Measurements from ENCODE around the gene GADD45GIP1. TPM values are rescaled to one million over a fixed set of nuclear protein-coding genes. Genes with fewer than 3 reads are reported as not detected.
"Not testable (repeated sequence)": the region's sequence is repeated elsewhere in the genome, so short reads cannot be mapped to it uniquely, and the experiment has no call there.

Gene GADD45GIP1
- polyA plus RNA-seq, 4 donors: 27.8 to 45.8 (median 30.0) TPM

DNA sequence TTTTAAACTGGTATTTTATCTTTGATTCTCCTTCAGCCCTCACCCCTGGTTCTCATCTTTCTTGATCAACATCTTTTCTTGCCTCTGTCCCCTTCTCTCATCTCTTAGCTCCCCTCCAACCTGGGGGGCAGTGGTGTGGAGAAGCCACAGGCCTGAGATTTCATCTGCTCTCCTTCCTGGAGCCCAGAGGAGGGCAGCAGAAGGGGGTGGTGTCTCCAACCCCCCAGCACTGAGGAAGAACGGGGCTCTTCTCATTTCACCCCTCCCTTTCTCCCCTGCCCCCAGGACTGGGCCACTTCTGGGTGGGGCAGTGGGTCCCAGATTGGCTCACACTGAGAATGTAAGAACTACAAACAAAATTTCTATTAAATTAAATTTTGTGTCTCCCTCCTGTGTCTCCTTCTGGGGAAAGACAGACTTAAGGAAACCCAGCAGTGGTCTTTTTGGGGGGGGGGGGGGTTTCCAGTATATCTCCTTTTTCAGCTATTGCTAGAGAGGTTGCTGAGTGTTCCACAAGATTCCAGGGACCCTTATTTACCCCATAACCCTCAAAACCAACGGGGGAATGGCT lies 12.8 kb downstream of the GADD45GIP1 start:
- no peak for DNase-seq (ENCODE audit: low read depth in 4 of 4, low spot score in 3 of 4)

DNA sequence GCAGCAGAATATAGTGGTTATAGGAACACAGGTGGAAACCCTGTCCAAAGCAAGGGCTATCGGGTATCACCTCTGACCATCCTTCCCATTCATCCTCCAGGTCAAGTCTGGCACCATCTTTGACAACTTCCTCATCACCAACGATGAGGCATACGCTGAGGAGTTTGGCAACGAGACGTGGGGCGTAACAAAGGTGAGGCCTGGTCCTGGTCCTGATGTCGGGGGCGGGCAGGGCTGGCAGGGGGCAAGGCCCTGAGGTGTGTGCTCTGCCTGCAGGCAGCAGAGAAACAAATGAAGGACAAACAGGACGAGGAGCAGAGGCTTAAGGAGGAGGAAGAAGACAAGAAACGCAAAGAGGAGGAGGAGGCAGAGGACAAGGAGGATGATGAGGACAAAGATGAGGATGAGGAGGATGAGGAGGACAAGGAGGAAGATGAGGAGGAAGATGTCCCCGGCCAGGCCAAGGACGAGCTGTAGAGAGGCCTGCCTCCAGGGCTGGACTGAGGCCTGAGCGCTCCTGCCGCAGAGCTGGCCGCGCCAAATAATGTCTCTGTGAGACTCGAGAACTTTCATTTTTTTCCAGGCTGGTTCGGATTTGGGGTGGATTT lies 13.5 kb downstream of the GADD45GIP1 start:
- no peak for DNase-seq (ENCODE audit: low read depth in 4 of 4, low spot score in 3 of 4)

DNA sequence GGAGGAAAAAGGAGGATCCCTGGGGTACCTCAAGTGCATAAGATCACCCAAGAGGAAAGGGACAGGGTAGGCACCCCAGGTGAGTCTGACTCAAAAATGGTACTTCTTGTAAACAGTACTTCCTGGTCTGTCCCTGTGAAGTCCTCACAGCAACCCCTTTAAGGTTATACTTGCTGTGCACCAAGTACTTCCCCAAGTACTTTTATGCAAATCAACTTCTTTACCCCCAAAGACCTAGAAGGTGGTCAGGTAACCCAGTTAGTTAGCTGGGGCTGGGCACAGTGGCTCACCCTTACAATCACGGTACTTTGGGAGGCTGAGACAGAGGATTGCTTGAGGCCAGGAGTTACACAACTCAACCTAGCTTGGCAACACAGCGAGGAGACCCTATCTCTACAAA lies 16.1 kb downstream of the GADD45GIP1 start:
- DNase-seq (ENCODE audit: low read depth in 4 of 4, low spot score in 3 of 4): no peak

DNA sequence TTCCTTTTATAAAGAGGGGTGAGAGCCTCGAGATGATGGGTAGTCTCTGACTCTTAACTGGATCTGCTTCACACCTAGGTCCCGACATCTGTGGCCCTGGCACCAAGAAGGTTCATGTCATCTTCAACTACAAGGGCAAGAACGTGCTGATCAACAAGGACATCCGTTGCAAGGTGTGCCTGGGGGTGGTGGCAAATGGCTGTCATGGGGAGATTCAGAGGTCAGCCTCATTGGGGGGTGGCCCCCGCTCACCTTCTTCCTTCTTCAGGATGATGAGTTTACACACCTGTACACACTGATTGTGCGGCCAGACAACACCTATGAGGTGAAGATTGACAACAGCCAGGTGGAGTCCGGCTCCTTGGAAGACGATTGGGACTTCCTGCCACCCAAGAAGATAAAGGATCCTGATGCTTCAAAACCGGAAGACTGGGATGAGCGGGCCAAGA lies 17.0 kb downstream of the GADD45GIP1 start:
- no peak for DNase-seq (ENCODE audit: low read depth in 4 of 4, low spot score in 3 of 4)

DNA sequence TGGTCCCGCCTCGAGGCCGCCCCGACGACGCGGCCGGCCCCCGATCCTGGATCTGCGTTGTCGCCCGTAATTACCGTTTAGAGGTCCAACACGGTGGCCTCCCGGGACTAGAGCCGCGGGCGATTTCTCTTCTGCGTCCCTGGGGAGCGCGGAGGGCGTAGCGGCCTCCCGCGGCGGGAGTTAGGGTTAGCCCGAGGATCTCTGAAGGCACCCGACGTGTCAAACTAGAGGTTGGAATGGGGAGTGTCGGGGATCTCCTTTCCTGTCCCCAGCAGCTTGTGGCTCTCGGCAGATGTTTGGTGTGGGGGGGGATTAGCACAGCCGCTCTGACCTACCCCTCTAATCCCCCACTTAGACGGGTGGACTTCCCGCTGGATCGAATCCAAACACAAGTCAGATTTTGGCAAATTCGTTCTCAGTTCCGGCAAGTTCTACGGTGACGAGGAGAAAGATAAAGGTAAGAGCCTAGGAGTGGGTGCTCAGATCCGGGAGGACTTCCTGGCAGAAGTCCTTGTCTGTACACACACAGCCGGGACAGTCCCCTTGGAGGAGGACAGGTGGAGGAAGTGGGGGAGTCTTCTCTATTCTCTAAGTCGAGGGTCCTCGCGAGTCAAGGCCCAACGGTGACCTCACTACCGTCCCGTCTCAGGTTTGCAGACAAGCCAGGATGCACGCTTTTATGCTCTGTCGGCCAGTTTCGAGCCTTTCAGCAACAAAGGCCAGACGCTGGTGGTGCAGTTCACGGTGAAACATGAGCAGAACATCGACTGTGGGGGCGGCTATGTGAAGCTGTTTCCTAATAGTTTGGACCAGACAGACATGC lies 18.0 kb downstream of the GADD45GIP1 start:
- DNase-seq (ENCODE audit: low read depth in 4 of 4, low spot score in 3 of 4): no peak

DNA sequence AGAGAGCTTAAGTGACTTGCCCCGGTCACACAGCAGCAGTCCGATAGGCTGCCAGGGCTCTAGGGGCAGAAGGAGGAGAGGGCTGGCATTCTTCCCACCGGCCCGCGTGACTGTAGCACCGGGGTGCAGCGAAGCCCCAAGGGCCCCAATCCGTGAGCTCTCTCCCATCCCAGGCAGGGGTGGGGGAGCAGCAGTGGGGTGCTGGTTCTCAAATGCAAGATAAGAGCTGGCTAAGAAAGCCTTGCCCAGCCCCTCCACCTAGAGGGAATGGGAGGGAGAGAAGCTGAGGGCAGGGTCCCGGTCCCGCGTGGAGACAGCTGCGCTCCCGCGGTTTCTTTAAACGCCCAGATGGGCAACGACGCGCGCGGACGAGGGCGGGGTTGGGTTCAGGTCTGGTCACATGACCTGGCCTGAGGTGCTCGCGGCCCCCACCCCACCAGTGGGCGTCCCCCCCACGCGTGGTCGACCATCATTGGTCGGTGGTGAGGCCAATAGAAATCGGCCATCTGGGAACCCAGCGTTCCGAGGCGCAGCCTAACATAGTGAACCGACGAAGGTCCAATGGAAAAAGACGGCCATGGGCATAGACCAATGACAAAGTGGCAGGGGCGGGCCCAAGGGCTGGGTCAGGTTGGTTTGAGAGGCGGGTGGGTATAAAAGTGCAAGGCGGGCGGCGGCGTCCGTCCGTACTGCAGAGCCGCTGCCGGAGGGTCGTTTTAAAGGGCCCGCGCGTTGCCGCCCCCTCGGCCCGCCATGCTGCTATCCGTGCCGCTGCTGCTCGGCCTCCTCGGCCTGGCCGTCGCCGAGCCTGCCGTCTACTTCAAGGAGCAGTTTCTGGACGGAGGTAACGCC lies 18.9 kb downstream of the GADD45GIP1 start, which contains the start of gene CALR:
CALR (plus strand) TSS at position 683 of the 852 bp plus-strand sequence; CDS start at position 754, 71 bp downstream.
- DNase-seq (ENCODE audit: low read depth in 4 of 4, low spot score in 3 of 4): peak; percentile 96 to 99 (median 98)

DNA sequence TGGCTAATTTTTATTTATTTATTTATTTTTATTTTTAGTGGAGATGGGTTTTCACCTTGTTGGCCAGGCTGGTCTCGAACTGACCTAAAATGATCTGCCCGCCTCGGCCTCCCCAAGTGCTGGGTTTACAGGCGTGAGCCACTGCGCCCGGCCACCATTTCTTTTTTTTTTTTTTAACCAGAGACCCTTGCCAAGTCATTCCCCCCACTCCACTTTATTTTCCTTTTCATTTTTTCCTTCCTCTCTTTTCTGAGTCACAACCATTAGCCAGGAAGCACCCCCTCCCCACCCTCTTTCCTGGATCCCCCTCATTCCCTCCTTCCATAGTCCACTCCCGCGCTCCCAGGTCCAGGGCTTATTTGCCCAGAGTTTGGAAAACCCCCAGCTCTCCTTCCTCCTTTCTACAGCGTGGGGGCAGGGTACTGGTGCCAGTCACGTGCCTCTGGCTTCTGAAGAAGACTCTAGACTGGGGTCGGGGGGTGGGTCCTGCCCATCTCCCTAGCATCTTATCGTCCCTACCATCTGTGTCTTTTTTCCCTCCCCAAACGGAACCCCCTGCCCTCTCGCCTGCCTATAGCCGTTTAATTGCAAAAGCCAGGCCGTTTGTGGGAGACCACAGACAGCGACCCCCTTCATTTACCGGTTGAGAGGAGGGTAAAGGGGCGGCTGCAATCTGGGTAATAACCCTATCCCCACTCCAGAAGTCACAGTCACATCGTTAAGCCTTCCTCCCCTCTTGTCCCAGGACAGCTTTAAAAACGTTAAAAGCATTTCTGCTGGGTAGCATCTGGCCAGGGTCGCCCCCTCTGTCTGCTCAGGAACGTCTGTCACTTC lies 19.7 kb downstream of the GADD45GIP1 start:
- no peak for DNase-seq (ENCODE audit: low read depth in 4 of 4, low spot score in 3 of 4)

DNA sequence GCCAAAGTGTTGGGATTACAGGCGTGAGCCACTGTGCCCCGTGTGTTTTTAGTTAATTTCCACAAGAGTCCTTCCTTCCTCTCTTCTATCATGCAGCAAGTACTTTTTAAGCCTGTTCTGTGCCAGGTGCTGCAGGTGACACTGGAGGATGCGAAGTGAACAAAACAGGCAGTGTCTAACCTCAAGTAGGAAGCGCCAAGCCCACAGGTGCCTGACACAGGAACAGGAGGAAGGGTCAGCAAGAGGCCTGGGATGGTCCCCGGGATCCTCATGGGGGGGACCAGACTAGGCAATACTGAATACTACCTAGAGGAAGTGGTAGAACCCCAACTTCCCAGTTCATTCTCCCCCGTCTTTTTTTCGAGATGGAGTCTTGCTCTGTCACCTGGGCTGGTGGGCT lies 20.4 kb downstream of the GADD45GIP1 start:
- no peak for DNase-seq (ENCODE audit: low read depth in 4 of 4, low spot score in 3 of 4)

DNA sequence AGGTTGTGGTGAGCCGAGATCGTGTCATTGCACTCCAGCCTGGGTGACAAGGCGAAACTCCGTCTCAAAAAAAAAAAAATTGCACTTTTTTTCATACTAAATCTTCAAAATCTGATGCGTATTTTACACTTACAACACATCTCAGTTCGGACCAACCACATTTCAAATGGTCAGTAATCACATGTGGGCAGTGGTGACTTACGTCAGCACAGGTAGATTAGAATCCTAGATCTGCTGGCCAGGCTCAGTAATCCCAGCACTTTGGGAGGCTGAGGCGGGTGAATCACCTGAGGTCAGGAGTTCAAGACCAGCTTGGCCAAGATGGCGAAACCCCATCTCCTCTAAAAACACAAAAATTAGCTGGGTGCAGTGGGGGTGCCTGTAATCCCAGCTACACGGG lies 22.0 kb downstream of the GADD45GIP1 start:
- DNase-seq (ENCODE audit: low read depth in 4 of 4, low spot score in 3 of 4): no peak

DNA sequence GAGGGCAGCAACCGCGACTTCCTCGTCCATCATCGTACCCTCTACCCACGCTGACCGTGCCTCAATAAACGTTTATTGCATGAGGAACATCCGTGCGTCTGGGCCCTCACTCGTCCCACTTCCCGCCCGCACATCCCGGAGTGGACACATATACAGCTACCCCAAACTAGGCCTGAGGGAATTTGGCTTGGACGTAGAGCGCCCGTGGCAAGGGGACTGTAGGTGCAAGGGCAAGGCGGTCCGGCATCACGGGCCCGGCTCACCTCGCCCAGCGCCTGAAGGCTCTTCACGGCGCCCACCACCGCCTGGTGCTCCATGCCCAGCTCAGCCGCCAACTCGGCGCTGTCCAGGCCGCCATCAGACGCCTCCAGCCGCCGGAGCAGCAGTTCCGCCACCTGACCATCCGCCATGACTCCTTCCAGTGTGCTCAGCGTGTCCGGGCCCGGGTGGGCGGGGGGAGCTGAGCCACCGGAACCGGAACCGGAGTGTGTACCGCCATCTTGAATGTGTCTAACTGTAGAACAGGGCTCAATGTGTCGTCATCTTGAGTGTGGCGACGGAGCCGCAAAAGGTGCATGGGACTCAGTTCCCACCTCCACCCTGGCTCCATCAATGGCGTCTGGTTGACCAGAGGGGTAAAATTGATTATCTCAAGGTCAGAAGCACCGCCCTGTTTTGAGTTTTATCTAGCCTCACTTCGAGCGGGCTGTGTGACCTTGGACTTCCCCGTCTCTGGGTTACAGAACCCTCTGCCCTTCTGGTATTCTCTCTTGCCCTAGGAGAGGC lies 23.5 kb downstream of the GADD45GIP1 start, which contains the start of gene FARSA:
FARSA (minus strand) TSS at position 425 of the 786 bp plus-strand sequence; CDS start at position 410, 15 bp downstream.
- DNase-seq (ENCODE audit: low read depth in 4 of 4, low spot score in 3 of 4): peak; percentile 82 to 88 (median 84)

DNA sequence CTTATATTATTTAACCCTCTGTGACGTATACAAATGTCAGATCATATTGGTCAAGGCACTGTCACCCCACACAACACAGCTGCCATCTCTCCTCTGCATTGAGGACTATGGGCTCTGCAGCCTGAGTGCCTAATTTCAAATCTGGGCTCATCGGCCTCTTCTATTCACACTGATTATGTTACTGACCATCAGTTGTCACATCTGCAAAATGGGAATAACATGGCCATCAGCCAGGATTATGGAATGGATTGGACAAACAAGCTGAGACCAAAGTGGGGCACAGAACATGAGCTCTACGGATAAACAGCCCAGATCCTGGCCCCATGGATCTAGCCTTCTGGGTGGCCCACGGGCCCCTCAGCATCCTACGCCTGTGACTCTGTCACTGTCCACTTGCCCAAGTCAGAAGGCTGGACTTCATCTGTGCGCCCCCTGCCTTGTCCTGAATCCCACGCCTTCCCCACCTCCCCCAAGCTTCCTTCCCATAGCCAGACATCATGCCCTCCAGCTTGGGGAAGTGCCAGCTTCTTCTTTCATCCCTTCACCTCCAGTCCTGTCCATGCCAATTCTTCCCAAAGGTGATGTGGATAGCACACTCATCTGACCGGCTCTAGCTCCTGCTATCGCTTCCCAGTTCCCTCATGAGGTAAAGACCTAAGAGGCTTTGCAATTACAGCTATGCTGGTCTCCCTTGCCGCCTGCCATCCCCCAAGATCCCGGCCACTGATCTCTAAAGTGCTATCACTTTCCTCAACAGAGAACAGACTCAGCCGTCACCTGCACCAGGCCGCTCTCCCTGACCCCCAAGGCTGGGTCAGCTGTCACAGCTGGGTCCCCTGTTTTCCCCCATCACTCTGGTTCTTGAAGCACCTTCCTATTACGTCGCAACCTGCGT lies 24.4 kb downstream of the GADD45GIP1 start:
- DNase-seq (ENCODE audit: low read depth in 4 of 4, low spot score in 3 of 4): no peak

DNA sequence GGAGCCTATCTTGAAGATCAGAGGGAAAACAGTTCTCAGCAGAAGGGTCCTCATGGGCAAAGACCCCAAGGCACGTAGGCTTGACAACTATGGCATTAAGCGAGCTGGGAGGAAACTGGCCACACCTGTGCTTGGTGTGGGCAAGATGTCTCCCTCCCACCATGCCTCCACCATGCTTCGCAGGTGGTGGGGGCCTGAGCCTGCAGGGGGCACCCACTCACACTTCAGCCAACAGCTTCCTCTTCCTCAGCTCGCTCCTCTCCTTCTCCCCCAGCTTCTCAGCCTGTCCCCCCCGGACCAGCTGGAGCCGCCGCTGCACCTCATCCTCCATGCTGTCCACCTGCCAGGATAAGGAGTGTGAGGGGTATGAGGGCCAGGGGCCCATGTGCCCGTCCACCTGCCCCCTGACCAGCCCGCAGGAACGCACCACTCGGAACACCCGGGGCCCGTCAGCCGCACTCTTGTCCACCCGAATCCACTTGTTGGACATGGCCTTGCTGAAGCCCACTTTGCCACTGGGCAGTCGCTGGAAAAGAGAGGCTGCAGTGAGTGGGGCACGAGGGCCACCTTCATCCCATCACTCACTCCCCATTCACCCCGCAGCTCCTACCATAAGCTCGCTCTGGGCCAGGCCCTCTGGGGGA lies 26.9 kb downstream of the GADD45GIP1 start:
- no peak for DNase-seq (ENCODE audit: low read depth in 4 of 4, low spot score in 3 of 4)

DNA sequence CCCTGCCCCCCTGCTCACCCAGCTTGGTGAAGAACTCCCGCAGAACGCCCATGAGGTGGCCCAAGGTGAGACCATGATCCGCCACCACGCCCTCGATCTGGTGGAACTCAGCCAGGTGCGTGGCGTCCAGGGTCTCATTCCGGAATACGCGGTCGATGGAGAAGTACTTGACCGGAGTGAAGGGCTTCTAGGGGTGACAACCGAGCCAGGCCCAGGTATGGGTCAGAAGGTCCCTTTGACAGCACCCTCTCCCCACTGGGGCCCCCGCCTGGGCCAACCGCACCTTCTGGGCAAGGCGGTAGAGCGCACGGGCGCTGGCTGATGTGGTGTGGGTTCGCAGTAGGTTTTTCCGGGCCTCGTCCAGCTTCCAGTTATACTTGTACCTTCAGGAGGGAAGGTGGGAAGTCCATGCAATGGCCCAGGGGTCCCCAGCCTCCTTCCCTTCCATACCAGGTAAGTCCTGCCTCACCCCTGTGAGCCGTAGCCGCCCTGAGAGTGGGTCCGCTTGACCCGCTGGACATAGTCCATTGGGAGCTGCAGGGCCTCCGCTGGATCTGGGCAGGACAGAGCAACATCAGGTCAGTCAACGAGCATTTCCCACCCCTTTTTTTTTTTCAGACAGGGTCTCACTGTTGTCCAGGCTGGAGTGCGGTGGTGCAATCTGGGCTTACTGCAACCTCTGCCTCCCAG lies 32.3 kb downstream of the GADD45GIP1 start:
- no peak for DNase-seq (ENCODE audit: low read depth in 4 of 4, low spot score in 3 of 4)

DNA sequence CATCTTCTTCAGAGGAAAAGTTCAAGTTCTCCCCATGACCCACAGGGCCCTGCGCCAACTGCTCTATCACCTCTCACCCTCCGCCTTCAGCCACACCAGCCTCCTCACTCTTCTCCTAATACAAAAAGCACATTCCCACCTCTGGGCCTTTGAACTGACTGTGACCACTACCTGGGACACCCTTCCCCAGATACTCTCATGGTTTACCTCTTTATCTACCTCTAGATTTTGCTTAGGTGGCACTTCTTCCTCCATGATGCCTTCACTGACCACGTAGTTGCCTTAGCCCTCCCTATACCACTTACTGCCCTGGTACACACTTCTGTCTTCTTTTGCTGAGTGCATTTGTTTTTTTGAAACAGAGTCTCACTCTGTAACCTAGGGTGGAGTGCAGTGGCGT lies 34.1 kb downstream of the GADD45GIP1 start:
- DNase-seq (ENCODE audit: low read depth in 4 of 4, low spot score in 3 of 4): no peak

DNA sequence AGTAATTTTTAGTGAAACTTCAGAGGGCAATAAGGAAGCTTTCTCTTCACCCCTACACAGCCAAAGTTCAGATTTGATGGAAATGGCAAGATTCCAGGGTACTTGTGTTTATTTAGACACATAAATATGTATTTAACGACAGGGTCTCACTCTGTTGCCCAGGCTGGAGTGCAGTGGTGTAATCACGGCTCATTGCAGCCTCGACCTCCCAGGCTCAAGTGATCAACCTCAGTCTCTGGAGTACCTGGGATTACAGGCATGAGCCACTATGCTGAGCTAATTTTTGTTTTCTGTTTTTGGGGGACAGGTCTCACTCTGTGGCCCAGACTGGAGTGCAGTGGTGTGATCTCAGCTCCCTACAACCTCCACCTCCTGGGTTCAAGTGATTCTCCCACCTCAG lies 36.0 kb downstream of the GADD45GIP1 start:
- no peak for DNase-seq (ENCODE audit: low read depth in 4 of 4, low spot score in 3 of 4)

DNA sequence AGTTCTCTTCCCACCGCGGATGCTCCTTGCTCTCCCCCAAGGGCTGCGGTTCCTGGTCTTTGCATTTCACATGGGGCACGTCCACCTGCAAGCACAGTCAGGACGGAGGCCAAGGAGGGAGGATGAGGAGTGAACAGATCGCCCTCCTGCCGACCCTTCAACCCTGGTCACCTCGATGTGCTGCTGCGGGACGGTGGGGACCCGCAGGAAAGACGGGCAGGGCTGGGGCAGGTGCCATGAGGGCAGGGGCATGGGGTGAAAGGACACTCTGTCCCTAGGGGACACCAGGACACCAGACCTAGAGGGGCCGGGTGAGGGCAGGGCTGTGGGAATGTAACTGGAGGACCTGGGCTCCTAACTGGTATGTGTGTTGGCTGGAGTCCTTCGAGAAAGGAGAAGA lies 38.8 kb downstream of the GADD45GIP1 start:
- no peak for DNase-seq (ENCODE audit: low read depth in 4 of 4, low spot score in 3 of 4)

DNA sequence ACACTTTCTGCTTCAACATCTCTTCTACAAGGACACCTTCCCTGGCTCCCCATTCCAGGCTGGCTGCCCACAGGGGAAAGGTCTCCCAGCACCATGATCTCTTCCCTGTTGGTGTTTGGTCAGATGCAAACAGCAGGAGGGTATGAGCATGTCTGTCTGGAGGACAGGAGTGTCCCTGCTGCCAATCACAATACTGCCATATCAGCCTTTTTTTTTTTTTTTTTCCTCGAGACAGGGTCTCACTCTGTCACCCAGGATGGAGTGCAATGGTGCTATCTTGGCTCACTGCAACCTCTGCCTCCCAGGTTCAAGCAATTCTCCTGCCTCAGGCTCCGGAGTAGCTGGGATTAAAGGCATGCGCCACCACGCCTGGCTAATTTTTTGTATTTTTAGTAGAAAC lies 41.2 kb downstream of the GADD45GIP1 start:
- not testable (repeated sequence) for DNase-seq (ENCODE audit: low read depth in 4 of 4, low spot score in 3 of 4)
